B cell (primary cell): ENCODE measurements around the gene ZBTB2.

Experiments
- CTCF ChIP-seq: fragments of 200-600 bp; IDR thresholded peaks from one replicate; pipeline ENCODE4 v1.8.0; 2022; ENCODE audit warnings: antibody characterized with exemption, mild to moderate bottlenecking
- EZH2 ChIP-seq: IDR thresholded peaks from 2 replicates; pipeline ENCODE4 v1.6.1; 2012; ENCODE audit warnings: borderline replicate concordance, low read depth, mild to moderate bottlenecking, moderate library complexity, low read length; ENCODE audit not compliant: insufficient read depth, poor library complexity, severe bottlenecking

- TF ChIP-seq CTCF (no peak), EZH2 (no peak)
Observed at GRCh38 chr6:151399679-151400078, 8.3 kb upstream of the ZBTB2 start.
